K562 (cell line): ENCODE data around the gene MRPL11. TPM values are rescaled to one million over a fixed set of nuclear protein-coding genes. Genes with fewer than 3 reads are reported as not detected.

Experiments
- ARID3B ChIP-seq: fragments of 250-450 bp; sonication (Bioruptor Pico); IDR thresholded peaks from 2 replicates; pipeline ENCODE4 v1.4.0; 2020; ENCODE audit warnings: borderline replicate concordance
- CREBBP ChIP-seq: IDR thresholded peaks from one replicate; pipeline ENCODE4 v1.6.1; 2012; ENCODE audit warnings: low read depth, mild to moderate bottlenecking, control low read depth, inconsistent platforms, low read length
- CTCF ChIP-seq, 3 experiments: IDR thresholded peaks in 2 of 3; conservative IDR thresholded peaks in 1 of 3; 2 replicates each; pipeline ENCODE4 v1.5.1; 2011 to 2012; ENCODE audit warnings: low read length in 3 of 3, mild to moderate bottlenecking in 3 of 3, control low read depth in 2 of 3, improper control_type of control experiment in 1 of 3, inconsistent platforms in 1 of 3, low read depth in 1 of 3, mixed read lengths in 1 of 3, moderate library complexity in 1 of 3; ENCODE audit not compliant: insufficient read depth in 2 of 3
- GABPB2 ChIP-seq: fragments of 250-450 bp; sonication (Bioruptor Pico); conservative IDR thresholded peaks from 2 replicates; pipeline ENCODE4 v1.5.1; 2021; ENCODE audit warnings: mild to moderate bottlenecking
- HINFP ChIP-seq: fragments of 450-650 bp; conservative IDR thresholded peaks from 2 replicates; pipeline ENCODE4 v1.6.1; 2016; ENCODE audit warnings: missing genetic modification characterization, low read depth, mild to moderate bottlenecking, control low read depth, missing compliant biosample characterization
- HNRNPLL ChIP-seq: fragments of 200-400 bp; formaldehyde crosslinking; IDR thresholded peaks from 2 replicates; pipeline ENCODE4 v1.6.1; 2017; ENCODE audit warnings: low read length, low read depth, mild to moderate bottlenecking; ENCODE audit not compliant: poor library complexity, severe bottlenecking
- HSF4 ChIP-seq: fragments of 250-450 bp; sonication (Bioruptor Pico); IDR thresholded peaks from 2 replicates; pipeline ENCODE4 v2.1.2; 2022; ENCODE audit warnings: mild to moderate bottlenecking, moderate library complexity, borderline replicate concordance
- MYBL2 ChIP-seq, 2 experiments: fragments of 450-650 bp in 1 of 2; sonication (generic) in 1 of 2; formaldehyde crosslinking in 1 of 2; IDR thresholded peaks; 2 replicates each; pipeline versions ENCODE4 v1.6.1 to v1.8.1; 2017 to 2022; ENCODE audit warnings: borderline replicate concordance in 1 of 2, inconsistent platforms in 1 of 2, low read depth in 1 of 2, mild to moderate bottlenecking in 1 of 2, missing genetic modification reagents in 1 of 2, moderate library complexity in 1 of 2
- NR1H2 ChIP-seq: sonication (generic); formaldehyde crosslinking; IDR thresholded peaks from 2 replicates; pipeline ENCODE4 v1.4.0; 2020; ENCODE audit warnings: mild to moderate bottlenecking, missing genetic modification reagents
- PRMT5 ChIP-seq: sonication (generic); formaldehyde crosslinking; IDR thresholded peaks from 2 replicates; pipeline ENCODE4 v1.5.0; 2020; ENCODE audit warnings: missing genetic modification reagents
- ZHX1 ChIP-seq: fragments of 150-350 bp; conservative IDR thresholded peaks from 2 replicates; pipeline ENCODE4 v1.6.1; 2014; ENCODE audit warnings: low read length
- ZNF347 ChIP-seq: fragments of 450-650 bp; formaldehyde crosslinking; IDR thresholded peaks from 2 replicates; pipeline ENCODE4 v1.4.0; 2020; ENCODE audit warnings: low read depth, mild to moderate bottlenecking, moderate library complexity
- ZNF444 ChIP-seq: fragments of 250-450 bp; sonication (Bioruptor Pico); IDR thresholded peaks from 2 replicates; pipeline ENCODE4 v1.4.0; 2020; ENCODE audit warnings: mild to moderate bottlenecking, moderate library complexity
- polyA plus RNA-seq, 8 experiments: library from polyadenylated mRNA; depleted of rRNA in 4 of 8; stranded (reverse) in 5 of 8; unstranded in 3 of 8; fragments of >200 nt; fragmentation: Nextera tagmentation in 2 of 8; fragmentation: Illumina TruSeq in 1 of 8; extraction: Ambion mirVana in 2 of 8; extraction: Trizol in 1 of 8; gene quantifications; 2 replicates each; pipeline versions ENCODE4 v1.2.1 to v1.2.3, GENCODE V29; 2011 to 2014; ENCODE audit warnings: inconsistent platforms in 1 of 8, missing spikeins in 1 of 8
- total RNA-seq, 7 experiments: library from RNA; depleted of rRNA in 6 of 7; stranded (reverse); fragments of >200 nt in 6 of 7; fragmentation: Illumina TruSeq in 2 of 7; extraction: Trizol in 2 of 7; gene quantifications; 2 replicates each; pipeline versions ENCODE4 v1.2.1 to v1.2.3, GENCODE V29; 2011 to 2021; ENCODE audit warnings: low replicate concordance in 1 of 7

Gene MRPL11
- total and polyA plus RNA-seq, 9 of the 15 experiments (the other 6 are each of a cell fraction or from before 2014, with no cell fraction given) = 33.0 to 173 (median 91.9) TPM

DNA sequence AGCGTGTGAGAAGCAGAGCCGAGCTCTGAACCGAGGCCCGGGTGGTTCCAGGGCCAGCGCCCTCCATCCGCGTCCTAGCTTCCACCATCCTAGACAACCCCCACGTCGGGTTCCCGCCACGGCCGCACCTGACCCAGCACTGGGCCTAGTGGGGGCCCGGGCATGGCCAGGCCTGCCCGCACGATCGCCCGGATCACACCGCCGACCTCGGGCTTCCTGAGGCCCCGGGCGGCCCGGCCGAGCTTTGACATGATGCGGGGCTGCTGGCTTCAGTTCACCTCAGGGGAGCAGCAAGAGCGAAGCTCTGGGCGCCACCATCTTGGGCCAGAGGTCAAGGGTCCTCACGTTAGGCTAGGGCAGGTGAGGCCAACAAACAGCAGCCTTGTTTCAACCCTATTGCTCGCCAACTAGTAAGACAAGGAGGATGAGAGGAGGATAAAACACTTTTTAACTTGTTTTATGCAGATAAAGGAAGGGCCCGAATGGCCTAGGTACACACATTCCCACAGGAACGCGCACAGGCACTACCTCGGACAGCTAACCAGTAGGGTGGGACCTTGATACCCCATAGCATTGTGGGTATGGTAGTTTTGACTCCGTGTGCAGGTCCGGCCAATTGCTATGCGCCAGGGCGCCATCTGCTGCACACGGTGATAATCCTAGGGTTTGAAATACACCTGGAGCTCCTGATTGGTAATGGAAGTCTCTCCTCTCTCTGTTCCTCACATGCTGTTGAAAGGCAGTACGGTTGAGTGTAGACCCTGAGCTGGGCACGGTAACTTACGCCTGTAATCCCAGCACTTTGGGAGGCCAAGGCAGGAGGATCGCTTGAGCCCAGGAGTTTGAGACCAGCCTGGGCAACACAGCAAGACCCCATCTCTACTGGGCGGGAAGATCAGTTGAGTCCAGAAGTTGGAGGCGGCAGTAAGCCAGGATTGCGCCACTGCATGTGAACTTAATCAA, at the start of gene MRPL11 (continued):
- TF ChIP-seq ZHX1 (0 out of 2 replicates have a peak, but pooled peaks have one; percentile 5), NR1H2 (no peak), HINFP (tag) (no peak), GABPB2 (CRISPR knock-in tag) (no peak), MYBL2 (IDR thresholded peaks at IDR 0.05; ENCODE audit: low read depth) (0 out of 2 replicates have a peak, but pooled peaks have one; percentile 33), MYBL2 (CRISPR knock-in tag; IDR thresholded peaks at IDR 0.05; ENCODE audit: borderline replicate concordance) (no peak; the same call in 1 of the 2 replicates), HSF4 (CRISPR knock-in tag) (no peak), PRMT5 (no peak), CTCF (IDR thresholded peaks at IDR 0.05 in 2 of 3, conservative IDR thresholded peaks at IDR 0.05 in 1 of 3; ENCODE audit: insufficient read depth in 2 of 3, low read depth in 1 of 3, low read length in 3 of 3) (peak; percentile 78 to 91 (median 91)), HNRNPLL (peak; percentile 26), ARID3B (no peak), ZNF347 (CRISPR knock-in tag) (no peak), ZNF444 (CRISPR knock-in tag) (no peak), CREBBP (no peak)
